ENCODE results near the gene GFOD2.
"Not testable (repeated sequence)": the region's sequence is repeated elsewhere in the genome, so short reads cannot be mapped to it uniquely, and the experiment has no call there.

GFOD2 gene

DNA sequence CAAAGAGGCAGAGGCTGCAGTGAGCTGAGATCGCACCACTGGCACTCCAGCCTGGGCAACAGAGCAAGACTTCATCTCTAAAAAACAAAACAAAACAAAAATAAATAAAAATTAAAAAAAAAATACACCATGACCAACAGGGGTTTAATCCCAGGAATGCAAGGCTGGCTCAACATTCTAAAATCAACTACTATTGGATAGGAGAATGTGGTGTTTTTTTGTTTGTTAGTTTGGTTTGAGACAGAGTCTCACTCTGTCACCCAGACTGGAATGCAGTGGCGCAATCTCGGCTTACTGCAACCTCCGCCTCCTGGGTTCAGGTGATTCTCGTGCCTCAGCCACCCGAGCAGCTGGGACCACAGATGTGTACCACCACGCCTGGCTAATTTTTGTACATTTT, 19.9 kb downstream of the GFOD2 start:
- no peak for FAIRE-seq

DNA sequence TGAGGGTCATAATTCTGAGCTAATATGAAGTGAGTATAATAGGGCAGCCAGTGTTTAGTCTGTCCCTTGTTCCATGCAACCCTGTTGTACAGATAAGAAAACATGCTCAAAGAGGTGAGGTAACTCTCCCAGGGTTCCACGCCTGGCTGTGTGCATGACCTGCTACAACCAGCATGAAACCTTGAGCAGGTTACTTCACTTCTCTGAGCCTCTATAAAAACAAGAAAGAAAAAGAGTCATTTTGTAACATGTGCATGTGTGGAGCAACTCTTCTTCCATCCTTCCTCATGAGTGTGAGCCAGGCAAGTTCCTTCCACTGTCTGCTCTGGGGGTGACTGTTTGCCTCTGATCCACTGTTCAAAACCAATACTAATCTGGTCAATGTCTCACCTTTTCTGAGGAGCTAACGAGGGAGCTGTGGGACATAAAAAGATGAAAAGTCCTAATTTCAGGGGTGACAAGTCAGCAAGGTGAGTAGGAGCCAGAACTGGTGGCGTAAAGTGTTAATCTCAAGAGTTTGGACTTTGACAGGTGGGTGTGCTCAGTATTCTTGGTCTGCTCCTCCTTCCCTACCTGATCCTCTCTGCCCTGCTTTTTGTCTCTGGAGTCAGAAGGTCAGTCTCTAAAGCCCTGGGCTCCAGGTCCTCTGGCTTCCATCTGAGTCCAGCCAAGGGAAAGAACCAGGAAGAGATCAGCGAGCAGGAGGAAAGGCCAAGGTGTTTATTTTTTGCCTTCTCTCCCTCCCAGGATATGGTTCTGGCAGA, 21.5 kb downstream of the GFOD2 start:
- FAIRE-seq: no peak

GRCh38 chr16:67694611-67695010, 24.5 kb downstream of the GFOD2 start:
- FAIRE-seq: no peak

DNA sequence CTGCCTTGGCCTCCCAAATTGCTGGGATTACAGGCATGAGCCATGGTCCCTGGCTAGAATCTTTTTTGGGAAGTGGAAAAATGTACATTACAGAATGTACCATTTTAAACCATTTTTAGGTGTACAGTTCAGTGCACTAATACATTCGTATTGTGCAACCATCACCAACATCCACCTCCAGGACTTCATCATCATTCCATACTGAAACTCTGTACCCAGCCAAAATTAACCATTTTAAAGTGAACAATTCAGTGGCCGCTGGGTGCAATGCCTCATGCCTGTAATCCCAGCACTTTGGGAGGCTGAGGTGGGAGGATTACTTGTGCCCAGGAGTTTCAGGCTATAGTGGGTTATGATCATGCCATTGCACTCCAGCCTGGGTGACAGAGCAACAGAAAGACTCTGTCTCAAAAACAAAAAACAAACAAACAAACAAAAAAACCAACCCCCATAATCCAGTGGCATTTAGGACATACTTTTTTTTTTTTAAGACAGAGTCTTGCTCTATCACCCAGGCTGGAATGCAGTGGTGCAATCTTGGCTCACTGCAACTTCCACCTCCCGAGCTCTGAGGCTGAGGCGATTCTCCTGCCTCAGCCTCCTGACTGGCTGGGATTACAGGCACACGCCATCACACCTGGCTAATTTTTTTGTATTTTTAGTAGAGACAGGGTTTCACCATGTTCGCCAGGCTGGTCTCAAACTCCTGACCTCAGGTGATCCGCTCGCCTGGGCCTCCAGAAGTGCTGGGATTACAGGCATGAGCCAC, 25.4 kb downstream of the GFOD2 start:
- not testable (repeated sequence) for FAIRE-seq

- FAIRE-seq: no peak
Measured at GRCh38 chr16:67685388-67686112, 33.6 kb downstream of the GFOD2 start.

DNA sequence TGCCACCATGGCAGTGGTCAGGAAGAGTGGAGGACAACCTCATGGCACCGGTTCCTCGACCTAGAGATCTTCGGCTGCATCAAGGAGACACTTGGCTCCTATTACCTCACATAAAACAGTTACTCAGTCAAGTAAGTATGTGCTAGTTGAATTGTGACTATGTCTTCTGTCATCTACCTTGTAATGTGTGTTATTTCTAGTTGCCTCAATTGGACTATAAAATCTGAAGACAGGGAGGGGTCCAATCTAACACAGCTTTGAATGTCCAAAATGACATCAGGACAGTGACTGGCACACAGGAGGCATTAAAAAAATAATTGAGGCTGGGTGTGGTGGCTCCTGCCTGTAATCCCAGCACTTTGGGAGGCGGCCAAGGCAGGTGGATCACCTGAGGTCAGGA, 35.3 kb downstream of the GFOD2 start:
- no peak for FAIRE-seq

DNA sequence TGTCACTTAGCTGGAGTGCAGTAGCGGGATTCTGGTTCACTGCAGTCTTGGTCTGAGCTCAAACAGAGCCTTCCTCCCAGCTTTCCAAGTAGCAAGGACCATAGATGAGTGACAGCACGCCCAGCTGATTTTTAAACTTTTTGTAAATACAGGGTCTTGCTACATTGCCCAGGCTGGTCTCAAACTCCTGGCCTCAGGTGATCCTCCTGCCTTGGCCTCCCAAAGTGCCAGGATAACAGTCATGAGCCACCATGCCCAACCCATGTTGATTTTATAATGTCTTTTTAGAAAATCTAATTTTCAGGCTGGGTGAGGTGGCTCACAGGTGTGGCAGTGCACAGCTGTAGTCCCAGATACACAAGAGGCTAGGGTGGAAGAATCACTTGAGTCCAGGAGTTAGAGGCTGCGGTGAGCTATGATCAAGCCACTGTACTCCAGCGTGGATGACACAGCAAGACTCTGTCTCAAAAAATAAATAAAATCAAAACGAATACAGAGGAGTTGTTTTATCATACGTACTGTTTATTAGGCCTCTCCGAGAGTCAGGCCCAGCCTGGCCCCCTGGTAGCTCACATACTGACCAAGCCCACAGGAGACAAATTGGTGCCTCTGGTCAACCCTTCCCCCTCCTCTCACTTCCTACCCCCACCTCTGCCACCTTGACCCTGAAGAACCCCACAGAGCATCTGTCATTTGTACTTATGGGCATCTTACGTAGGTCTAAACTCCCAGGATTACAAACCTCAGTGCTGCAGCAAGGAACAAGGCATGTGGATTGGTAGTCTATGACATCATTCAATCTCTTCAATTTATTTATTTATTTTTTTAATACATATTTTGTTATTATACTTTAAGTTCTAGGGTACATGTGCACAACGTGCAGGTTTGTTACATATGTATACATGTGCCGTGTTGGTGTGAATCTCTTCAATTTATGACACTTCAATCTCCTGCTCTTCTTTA, 38.9 kb downstream of the GFOD2 start:
- no peak for FAIRE-seq

DNA sequence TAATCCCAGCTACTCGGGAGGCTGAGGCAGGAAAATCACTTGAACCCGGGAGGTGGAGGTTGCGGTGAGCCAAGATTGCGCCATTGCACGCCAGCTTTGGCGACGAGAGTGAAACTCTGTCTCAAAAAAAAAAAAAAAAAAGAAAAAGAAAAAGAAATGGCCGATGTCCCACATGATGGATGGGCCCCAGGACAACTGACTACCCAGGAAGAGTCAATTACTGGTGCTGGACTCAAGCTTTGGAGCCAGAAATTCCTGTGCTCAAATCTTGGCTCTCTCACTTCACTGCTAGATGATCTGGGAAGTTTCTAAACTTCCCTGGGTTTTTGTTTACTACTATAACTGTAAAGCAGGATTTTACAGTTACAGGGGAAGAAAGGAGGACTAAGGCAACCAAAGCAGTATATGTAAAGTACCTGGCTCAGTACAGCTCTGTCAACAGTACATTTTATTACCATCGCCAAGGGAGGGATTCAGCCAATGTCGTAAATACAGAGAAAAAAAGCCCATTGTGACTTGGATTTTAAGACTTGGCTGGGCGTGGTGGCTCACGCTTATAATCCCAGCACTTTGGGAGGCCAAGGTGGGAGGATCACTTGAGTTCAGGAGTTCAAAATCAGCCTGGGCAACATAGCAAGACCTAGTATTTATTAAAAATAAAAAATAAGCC, 40.6 kb downstream of the GFOD2 start:
- no peak for FAIRE-seq

DNA sequence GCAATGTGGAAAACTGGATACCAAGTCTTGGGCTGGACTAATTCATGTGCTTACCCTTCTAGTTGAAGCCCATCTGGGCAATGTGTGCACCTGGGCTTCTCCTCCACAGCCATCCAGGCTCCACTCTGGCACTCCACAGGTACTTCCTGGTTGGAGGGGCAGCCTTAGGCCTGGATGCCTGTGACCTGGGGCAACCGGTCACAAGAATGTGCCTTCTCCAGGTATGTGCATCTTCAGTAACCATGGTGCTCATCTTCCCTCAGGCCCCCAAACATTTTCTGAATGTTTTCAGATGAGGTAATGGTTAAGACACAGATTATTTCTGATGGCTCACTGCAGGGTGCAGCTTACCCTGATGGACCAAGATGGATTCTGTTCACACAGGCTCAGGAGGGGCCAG, 41.4 kb downstream of the GFOD2 start:
- no peak for FAIRE-seq

GRCh38 chr16:67676939-67677338, 42.2 kb downstream of the GFOD2 start:
- no peak for FAIRE-seq

DNA sequence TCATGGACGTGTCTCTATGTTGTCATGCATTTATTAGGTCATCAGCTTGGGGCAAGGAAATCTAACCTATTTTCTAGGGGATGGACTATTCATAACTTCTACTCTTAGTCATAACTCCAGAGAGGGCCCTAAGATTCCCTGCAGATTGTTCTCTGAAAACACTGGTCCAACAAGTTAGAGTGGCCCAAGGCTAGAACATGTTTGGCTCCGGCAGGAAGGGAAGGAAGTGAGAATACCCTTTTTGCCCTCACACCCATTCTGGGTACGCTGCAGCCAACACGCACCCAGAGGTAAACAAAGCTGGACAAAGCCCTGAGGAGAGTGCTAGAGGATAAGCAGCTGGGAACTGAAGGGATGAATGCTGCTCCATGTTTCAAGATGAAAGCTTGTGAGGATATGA, 42.6 kb downstream of the GFOD2 start:
- FAIRE-seq: no peak

DNA sequence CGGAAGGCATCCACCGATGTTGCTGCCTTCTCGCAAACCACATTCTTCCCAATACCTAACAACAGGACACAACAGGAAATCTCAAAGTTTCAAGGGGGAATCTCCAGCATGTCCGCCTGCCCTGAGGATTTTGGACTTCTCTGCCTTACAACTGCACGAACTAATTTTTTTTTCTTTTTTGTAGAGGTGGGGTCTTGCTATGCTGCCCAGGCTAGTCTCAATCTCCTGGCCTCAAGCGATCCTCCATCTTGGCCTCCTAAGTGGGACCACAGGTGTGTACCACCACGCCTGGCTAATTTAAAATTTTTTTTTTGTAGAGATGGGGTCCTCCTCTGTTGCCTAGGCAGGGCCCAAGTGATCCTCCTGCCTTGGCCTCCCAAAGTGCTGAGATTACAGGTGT, 43.1 kb downstream of the GFOD2 start:
- FAIRE-seq: no peak

GRCh38 chr16:67675579-67675935, 43.6 kb downstream of the GFOD2 start:
- no peak for FAIRE-seq

GRCh38 chr16:67674851-67675578, 44.1 kb downstream of the GFOD2 start:
- no peak for FAIRE-seq

DNA sequence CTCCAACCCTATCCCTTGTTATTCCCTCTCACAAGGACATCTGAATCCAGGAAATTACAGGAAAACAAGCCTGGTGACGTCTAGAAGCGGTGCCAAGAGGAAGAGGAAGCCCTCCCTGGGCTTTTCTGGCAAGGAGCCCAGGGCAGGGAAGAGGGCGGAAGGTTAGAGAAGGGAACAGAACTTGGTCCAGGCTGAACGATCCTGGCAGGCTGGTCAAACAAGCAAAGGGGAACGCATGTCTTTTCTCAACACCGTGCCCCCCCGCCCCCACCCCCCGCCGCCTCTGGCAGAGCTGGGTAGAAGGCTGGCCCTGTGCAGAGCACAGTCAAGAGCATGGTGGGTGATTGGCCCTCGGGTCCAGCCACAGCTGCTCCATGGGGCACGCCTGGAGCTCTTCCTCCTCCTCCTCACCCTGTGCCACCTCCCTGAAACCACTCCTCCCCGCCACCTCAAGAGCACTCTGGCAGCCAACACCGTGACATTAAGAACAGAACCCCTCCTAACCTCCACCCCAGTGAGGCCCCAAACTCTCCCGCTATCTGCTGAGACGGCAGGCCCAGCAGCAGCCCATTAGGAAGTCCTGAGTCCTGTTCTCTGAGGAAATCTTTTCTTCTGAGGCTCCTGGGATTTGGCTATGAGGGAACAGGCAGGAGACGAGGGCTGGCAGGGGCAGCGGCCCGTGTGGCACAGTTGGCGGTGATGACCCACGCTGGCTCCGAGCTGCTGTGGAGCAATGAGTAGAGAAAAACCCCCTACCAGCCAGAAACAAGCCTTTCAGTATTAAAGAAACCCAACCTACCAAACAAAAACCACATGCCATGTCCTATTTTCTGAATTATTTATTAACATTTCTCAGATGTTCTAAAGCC, 45.2 kb downstream of the GFOD2 start:
- FAIRE-seq: no peak

DNA sequence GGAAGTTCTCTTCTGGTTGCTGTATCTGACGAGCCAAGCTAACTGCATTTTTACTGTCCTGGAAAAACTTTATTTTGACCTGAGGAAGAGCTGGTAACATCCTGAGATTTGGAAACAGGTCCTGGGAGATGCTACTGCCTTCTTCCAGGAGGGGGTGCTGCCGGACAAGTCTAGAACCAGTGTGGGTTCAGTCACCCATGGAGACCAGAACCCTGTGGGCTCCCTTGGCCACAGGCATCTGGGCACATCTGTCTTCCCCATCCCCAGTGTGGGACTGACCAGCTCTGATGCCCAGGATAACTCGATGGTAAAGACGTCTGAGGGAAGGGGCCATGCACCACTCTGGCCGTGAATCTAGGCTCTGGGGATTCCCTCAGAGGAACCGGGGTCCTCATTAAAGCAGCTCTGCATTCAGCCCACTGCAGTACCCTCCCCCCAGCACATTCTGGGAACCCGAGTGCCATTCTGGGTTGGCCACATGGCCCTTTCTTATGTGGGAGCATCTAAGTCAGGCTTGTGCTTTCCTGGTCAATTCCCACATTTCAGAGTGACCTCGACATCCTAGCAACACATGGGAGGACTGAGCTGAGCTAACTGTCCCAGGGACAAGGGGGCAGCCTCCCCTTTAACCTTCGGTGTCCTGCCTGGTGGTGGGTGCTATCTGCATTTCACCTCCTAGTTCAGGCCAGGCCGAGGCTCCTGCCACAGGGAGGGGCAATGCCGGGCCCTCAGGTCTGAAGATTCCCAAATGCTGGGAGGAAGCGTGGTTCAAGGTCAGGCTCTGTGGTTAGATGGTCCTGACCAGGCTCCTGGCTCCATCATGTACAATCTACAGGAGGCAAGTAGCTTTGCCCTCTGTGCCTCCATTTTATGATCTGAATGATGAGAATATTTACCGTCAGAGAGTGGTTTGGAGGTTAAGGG, 46.1 kb downstream of the GFOD2 start:
- no peak for FAIRE-seq

- no peak for FAIRE-seq
Measured at GRCh38 chr16:67672306-67672705, 46.8 kb downstream of the GFOD2 start.

- FAIRE-seq: no peak
Measured at GRCh38 chr16:67669499-67670101, 49.5 kb downstream of the GFOD2 start.

Measured in islet of Langerhans (tissue), 1 donor.